HEK293T (cell line): ENCODE data around the gene STX1A.

Source experiments
- CTCF ChIA-PET: fragments of 350-600 bp; formaldehyde crosslinking; extraction: SDS; loops from one replicate; lab custom pipeline; 2021; ENCODE audit warnings: antibody characterized with exemption, inconsistent platforms; lab: Yijun Ruan, JAX
- POLR2A ChIA-PET: fragments of 350-600 bp; formaldehyde crosslinking; extraction: SDS; loops from one replicate; lab custom pipeline; 2020; ENCODE audit warnings: antibody characterized with exemption, inconsistent platforms; lab: Yijun Ruan, JAX
- DNase-seq: peaks from one replicate; pipeline ENCODE4 v3.0.0; 2012; ENCODE audit warnings: mixed read lengths; ENCODE audit errors: extremely low spot score
- ARNT ChIP-seq: fragments of 450-650 bp; IDR thresholded peaks from 2 replicates; pipeline ENCODE4 v1.6.1; 2017; ENCODE audit warnings: mild to moderate bottlenecking
- BHLHE40 ChIP-seq: fragments of 450-650 bp; IDR thresholded peaks from 2 replicates; pipeline ENCODE4 v1.6.1; 2016; ENCODE audit warnings: mild to moderate bottlenecking, moderate library complexity, borderline replicate concordance
- CTBP1 ChIP-seq: fragments of 450-650 bp; IDR thresholded peaks from 2 replicates; pipeline ENCODE4 v1.6.1; 2016; ENCODE audit warnings: borderline replicate concordance
- ELF4 ChIP-seq: fragments of 450-650 bp; IDR thresholded peaks from 2 replicates; pipeline ENCODE4 v1.6.1; 2017; ENCODE audit warnings: antibody characterized with exemption
- FOXA1 ChIP-seq: fragments of 450-650 bp; IDR thresholded peaks from 2 replicates; pipeline ENCODE4 v1.6.1; 2016; ENCODE audit warnings: mild to moderate bottlenecking
- FOXK2 ChIP-seq: fragments of 450-650 bp; IDR thresholded peaks from 2 replicates; pipeline ENCODE4 v1.6.1; 2016; ENCODE audit warnings: mild to moderate bottlenecking
- FOXM1 ChIP-seq: fragments of 450-650 bp; IDR thresholded peaks from 2 replicates; pipeline ENCODE4 v1.6.1; 2017; ENCODE audit warnings: mild to moderate bottlenecking, borderline replicate concordance
- HDGF ChIP-seq: fragments of 450-650 bp; IDR thresholded peaks from 2 replicates; pipeline ENCODE4 v1.6.1; 2017; ENCODE audit warnings: antibody characterized with exemption, borderline replicate concordance
- L3MBTL2 ChIP-seq: fragments of 450-650 bp; conservative IDR thresholded peaks from 2 replicates; pipeline ENCODE4 v1.6.1; 2016; ENCODE audit warnings: mild to moderate bottlenecking
- LEF1 ChIP-seq: fragments of 450-650 bp; IDR thresholded peaks from 2 replicates; pipeline ENCODE4 v1.6.1; 2017; ENCODE audit warnings: mild to moderate bottlenecking, borderline replicate concordance
- NFRKB ChIP-seq: fragments of 450-650 bp; IDR thresholded peaks from 2 replicates; pipeline ENCODE4 v1.6.1; 2016; ENCODE audit warnings: mild to moderate bottlenecking, moderate library complexity
- PKNOX1 ChIP-seq: fragments of 450-650 bp; IDR thresholded peaks from 2 replicates; pipeline ENCODE4 v1.6.1; 2016
- SP1 ChIP-seq: fragments of 450-650 bp; IDR thresholded peaks from 2 replicates; pipeline ENCODE4 v1.6.1; 2017
- SUZ12 ChIP-seq: fragments of 450-650 bp; IDR thresholded peaks from 2 replicates; pipeline ENCODE4 v1.6.1; 2016; ENCODE audit warnings: mild to moderate bottlenecking
- TARDBP ChIP-seq: fragments of 450-650 bp; IDR thresholded peaks from 2 replicates; pipeline ENCODE4 v1.6.1; 2016
- ZNF384 ChIP-seq: fragments of 450-650 bp; IDR thresholded peaks from 2 replicates; pipeline ENCODE4 v1.6.1; 2016

STX1A gene

GRCh38 chr7:73758581-73759138 lies 39.2 kb upstream of the STX1A start:
- ChIA-PET CTCF (no interaction called here), POLR2A (no interaction called here)
- DNase-seq: no peak
- TF ChIP-seq FOXK2 (no peak), SP1 (no peak)

- ChIA-PET POLR2A (interaction anchor here (1.3 kb wide), 2 partner anchors 10 to 11 kb away, joined by 3 to 4 read pairs; partner anchors contain the start of gene ABHD11), CTCF (no interaction called here)
- TF ChIP-seq FOXM1 (no peak), LEF1 (no peak), TARDBP (no peak), FOXK2 (no peak)
- no peak for DNase-seq
Measured at GRCh38 chr7:73749931-73750776, 30.7 kb upstream of the STX1A start.

- ChIA-PET POLR2A (no interaction called here), CTCF (no interaction called here)
- peak; percentile 38; the same call in 1 of the 2 replicates for TF ChIP-seq PKNOX1
- TF ChIP-seq L3MBTL2: no peak
- no peak for DNase-seq
Measured at GRCh38 chr7:73746378-73746777, 26.9 kb upstream of the STX1A start.

GRCh38 chr7:73742753-73743641 lies 23.5 kb upstream of the STX1A start:
- TF ChIP-seq FOXK2: no peak
- ChIA-PET POLR2A (no interaction called here), CTCF (no interaction called here)
- DNase-seq: no peak

- no peak for DNase-seq
- ChIA-PET POLR2A (no interaction called here), CTCF (no interaction called here)
- TF ChIP-seq TARDBP (no peak), ARNT (no peak), SUZ12 (no peak), FOXA1 (no peak)
Measured at GRCh38 chr7:73742338-73742752, 22.9 kb upstream of the STX1A start.

- ChIA-PET POLR2A (interaction anchor here (1.4 kb wide), 1 partner anchor 109 kb away, joined by 4 read pairs; no protein-coding TSS in a partner anchor), CTCF (interaction anchor here (0.6 kb wide), 1 partner anchor 21 kb away, joined by 3 read pairs; no protein-coding TSS in a partner anchor)
- DNase-seq: no peak
- TF ChIP-seq BHLHE40: no peak
- TF ChIP-seq ELF4: no peak
- no peak for TF ChIP-seq HDGF
- no peak for TF ChIP-seq FOXK2
- no peak for TF ChIP-seq CTBP1
- no peak for TF ChIP-seq L3MBTL2
- TF ChIP-seq LEF1: no peak
- no peak for TF ChIP-seq ARNT
- no peak for TF ChIP-seq SUZ12
- no peak for TF ChIP-seq FOXM1
- TF ChIP-seq FOXA1: no peak
- TF ChIP-seq TARDBP: no peak
- no peak for TF ChIP-seq SP1
- TF ChIP-seq ZNF384: no peak
- TF ChIP-seq PKNOX1: no peak
- no peak for TF ChIP-seq NFRKB
Measured at GRCh38 chr7:73741600-73741999, 22.1 kb upstream of the STX1A start.

GRCh38 chr7:73740771-73741170 lies 21.3 kb upstream of the STX1A start:
- POLR2A ChIA-PET: interaction anchor here (1.2 to 1.6 kb wide), 3 partner anchors 9 to 184 kb away, joined by 3 to 4 read pairs (median 4); no protein-coding TSS in a partner anchor
- no peak for TF ChIP-seq PKNOX1
- TF ChIP-seq FOXA1: no peak
- TF ChIP-seq SP1: no peak
- no peak for DNase-seq
- CTCF ChIA-PET: interaction anchor here (0.9 kb wide), 1 partner anchor 15 kb away, joined by 4 read pairs; no protein-coding TSS in a partner anchor
